IPS-15b (cell line): Measurements from ENCODE around the gene TUBA1C.
"Not testable (repeated sequence)": the region's sequence is repeated elsewhere in the genome, so short reads cannot be mapped to it uniquely, and the experiment has no call there.

ENCODE experiments used
- H3K27me3 ChIP-seq: one replicate; pipeline ENCODE4 v1.6.1; 2013; ENCODE audit warnings: low read length; ENCODE audit not compliant: control insufficient read depth, insufficient read depth
- H3K36me3 ChIP-seq: one replicate; pipeline ENCODE4 v1.6.1; 2013; ENCODE audit warnings: low read length; ENCODE audit not compliant: control insufficient read depth, insufficient read depth
- H3K4me1 ChIP-seq: one replicate; pipeline ENCODE4 v1.6.1; 2013; ENCODE audit warnings: mild to moderate bottlenecking, low read length; ENCODE audit not compliant: control insufficient read depth, insufficient read depth
- H3K4me3 ChIP-seq: one replicate; pipeline ENCODE4 v1.5.1; 2013; ENCODE audit warnings: low read depth, low read length
- H3K9ac ChIP-seq: one replicate; pipeline ENCODE4 v1.6.1; 2013; ENCODE audit warnings: low read depth, mild to moderate bottlenecking, low read length
- H3K9me3 ChIP-seq: one replicate; pipeline ENCODE4 v1.6.1; 2013; ENCODE audit warnings: mild to moderate bottlenecking, low read length; ENCODE audit not compliant: control insufficient read depth, insufficient read depth

The TUBA1C gene

DNA sequence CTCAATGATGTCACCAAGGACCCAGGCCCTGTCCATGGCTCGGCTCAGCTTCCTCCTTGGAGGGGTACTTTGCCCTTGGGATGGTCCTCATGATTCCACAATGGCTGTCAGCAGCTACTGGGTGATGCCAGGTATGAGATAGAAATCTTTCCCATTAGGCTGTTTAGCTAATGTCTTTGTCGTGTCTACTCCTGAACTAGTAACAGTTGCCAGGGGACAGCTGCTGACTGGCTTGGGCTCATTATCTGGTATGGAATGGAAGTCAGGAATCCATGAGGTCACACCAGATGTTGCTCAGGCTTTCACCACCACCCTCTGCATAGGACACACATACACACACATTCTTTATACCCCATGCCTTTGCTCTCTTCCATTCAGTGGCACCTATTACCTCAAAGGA is 39.3 kb downstream of the TUBA1C start:
- Histone ChIP-seq H3K4me3 (no peak overlapping the region), H3K9ac (no peak overlapping the region), H3K9me3 (no peaks in the 10 kb centered on the region), H3K4me1 (no peaks in the 10 kb centered on the region), H3K27me3 (peaks cover 16% of the 10 kb centered on the region), H3K36me3 (no peaks in the 10 kb centered on the region)

DNA sequence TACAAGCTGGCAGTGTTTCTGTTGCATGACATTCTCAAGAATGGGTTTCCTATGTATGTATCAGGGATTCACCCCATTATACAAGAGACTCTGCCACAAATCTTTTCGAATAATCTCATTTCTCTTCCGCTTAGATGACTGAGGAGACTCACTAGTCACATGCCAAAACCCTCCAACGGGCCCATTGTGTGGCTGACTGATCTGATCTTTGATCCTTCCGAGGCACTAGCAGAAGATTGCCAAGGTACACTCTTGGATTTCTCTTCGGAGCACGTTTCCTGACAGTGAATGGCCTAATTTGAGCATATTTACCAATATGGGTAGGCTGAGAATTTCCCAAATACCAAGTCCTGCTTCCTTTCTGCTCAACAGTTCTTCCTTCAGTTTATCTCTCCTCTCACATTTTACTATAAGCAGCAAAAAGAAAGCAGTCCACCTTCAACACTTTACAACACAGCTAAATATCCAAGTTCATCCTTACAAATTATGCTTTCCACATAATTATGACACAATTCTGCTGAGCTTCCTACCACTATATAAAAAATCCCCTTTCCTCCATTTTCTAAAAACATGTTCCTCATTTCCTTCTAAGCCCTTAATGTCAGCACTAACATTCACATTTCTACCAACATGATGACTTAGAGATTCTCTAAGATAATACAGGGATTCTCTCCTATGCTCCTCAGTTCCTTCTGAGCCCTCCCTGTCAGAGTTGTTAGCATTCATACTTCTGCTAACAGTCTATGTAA is 41.1 kb downstream of the TUBA1C start:
- Histone ChIP-seq H3K27me3 (peaks cover 16% of the 10 kb centered on the region), H3K36me3 (no peaks in the 10 kb centered on the region), H3K4me1 (no peaks in the 10 kb centered on the region), H3K4me3 (no peak overlapping the region), H3K9ac (no peak overlapping the region), H3K9me3 (no peaks in the 10 kb centered on the region)

DNA sequence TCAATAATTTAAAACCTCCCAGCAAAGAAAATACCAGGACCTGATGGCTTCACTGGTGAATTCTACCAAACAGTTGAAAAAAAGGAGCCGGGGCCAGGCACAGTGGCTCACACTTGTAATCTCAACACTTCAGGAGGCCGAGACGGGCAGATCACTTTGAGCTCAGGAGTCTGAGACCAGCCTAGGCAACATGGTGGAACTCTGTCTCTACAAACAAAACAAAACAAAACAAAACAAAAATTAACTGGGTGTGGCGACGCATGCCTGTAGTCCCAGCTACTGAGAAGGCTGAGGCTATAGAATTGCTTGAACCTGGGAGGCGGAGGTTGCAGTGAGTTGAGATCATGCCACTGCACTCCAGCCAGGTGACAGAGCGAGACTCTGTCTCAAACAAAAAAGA is 44.5 kb downstream of the TUBA1C start:
- H3K9me3 ChIP-seq: no peaks in the 10 kb centered on the region
- no peak overlapping the region for H3K4me3 ChIP-seq
- no peaks in the 10 kb centered on the region for H3K36me3 ChIP-seq
- no peaks in the 10 kb centered on the region for H3K4me1 ChIP-seq
- H3K27me3 ChIP-seq: peaks cover 6% of the 10 kb centered on the region
- no peak overlapping the region for H3K9ac ChIP-seq

DNA sequence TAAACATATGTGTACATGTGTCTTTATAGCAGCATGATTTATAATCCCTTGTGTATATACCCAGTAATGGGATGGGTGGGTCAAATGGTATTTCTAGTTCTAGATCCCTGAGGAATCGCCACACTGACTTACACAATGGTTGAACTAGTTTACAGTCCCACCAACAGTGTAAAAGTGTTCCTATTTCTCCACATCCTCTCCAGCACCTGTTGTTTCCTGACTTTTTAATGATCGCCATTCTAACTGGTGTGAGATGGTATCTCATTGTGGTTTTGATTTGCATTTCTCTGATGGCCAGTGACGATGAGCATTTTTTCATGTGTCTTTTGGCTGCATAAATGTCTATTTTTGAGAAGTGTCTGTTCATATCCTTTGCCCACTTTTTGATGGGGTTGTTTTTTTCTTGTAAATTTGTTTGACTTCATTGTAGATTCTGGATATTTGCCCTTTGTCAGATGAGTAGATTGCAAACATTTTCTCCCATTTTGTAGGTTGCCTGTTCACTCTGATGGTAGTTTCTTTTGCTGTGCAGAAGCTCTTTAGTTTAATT is 45.6 kb downstream of the TUBA1C start:
- H3K4me1 ChIP-seq, H3K4me3 ChIP-seq, H3K9ac ChIP-seq, H3K9me3 ChIP-seq, H3K36me3 ChIP-seq, H3K27me3 ChIP-seq: not testable (repeated sequence)

DNA sequence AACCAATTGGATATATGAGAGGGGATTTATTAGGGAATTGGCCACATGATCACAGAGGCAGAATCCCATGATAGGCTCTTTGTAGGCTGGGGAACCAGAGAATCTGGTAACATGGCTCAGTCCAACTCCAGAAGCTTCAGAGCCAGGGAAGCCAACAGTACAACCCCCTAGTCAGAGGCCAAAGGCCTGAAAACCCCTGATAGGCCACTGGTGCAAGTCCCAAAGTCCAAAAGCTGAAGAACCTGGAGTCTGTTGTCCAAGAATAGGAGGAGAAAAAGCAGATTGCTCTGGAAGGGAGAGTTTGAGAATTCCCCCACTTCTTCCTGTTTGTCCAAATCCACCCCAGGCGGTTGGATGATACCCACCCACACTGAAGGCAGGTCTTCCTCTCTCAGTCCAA is 49.9 kb downstream of the TUBA1C start:
- no peaks in the 10 kb centered on the region for H3K36me3 ChIP-seq
- peaks cover 4% of the 10 kb centered on the region for H3K27me3 ChIP-seq
- no peaks in the 10 kb centered on the region for H3K9me3 ChIP-seq
- no peak overlapping the region for H3K9ac ChIP-seq
- no peak overlapping the region for H3K4me3 ChIP-seq
- no peaks in the 10 kb centered on the region for H3K4me1 ChIP-seq

DNA sequence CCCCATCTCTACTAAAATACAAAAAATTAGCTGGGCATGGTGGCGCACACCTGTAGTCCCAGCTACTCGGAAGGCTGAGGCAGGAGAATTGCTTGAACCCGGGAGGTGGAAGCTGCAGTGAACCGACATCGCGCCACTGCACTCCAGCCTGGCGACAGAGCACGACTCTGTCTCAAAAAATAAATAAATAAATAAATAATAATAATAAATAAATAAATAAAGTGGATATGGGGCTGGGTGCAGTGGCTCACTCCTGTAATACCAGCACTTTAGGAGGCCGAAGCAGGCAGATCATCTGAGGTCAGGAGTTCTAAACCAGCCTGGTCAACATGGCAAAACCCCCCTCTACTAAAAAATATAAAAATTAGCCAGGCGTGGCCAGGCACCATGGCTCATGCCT is 52.2 kb downstream of the TUBA1C start:
- not testable (repeated sequence) for H3K4me1 ChIP-seq, H3K4me3 ChIP-seq, H3K27me3 ChIP-seq, H3K9me3 ChIP-seq, H3K36me3 ChIP-seq, H3K9ac ChIP-seq

DNA sequence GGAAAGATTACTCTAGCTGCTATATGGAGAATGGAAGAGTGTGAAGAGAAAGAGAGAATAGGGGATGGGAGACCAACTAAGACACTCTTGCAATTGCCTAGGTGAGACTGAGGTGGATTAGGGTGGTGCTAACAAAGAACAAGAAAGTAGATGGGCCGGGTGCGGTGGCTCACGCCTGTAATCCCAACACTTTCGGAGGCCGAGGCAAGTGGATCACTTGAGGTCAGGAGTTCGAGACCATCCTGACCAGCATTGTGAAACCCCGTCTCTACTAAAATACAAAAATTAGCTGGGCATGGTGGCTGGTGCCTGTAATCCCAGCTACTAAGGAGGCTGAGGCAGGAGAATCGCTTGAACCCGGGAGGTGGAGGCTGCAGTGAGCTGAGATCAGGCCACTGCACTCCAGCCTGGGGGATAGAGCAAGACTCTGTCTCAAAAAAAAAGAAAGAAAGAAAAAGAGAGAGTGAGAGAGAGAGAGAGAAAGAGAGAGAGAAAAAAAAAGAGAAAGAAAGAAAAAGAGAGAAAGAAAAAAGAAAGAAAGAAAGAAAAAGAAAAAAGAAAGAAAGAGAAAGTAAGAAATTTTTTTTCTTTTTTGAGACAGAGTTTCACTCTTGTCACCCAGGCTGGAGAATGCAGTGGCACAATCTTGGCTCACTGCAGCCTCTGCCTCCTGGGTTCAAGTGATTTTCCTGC is 55.7 kb downstream of the TUBA1C start:
- H3K36me3 ChIP-seq, H3K9ac ChIP-seq, H3K9me3 ChIP-seq, H3K4me1 ChIP-seq, H3K27me3 ChIP-seq, H3K4me3 ChIP-seq: not testable (repeated sequence)

DNA sequence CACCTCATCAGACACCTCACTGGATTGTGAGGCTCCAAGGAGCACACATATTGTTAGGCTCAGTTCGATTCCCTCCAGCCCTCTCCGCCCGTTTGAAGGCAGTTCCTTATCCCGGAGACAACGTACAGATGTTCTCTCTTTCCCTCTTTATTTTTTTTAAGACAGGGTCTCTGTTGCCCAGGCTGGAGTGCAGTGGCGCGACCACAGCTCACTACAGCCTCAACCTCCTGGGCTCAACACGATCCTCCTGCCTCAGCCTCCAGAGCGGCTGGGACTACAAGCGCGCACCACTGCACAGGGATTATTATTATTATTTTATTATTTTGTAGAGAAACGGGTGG is 57.5 kb downstream of the TUBA1C start:
- H3K9me3 ChIP-seq: no peaks in the 10 kb centered on the region
- H3K9ac ChIP-seq: peak overlapping the region; percentile 79
- H3K4me3 ChIP-seq: peak overlapping the region; percentile 93
- H3K36me3 ChIP-seq: peaks cover 10% of the 10 kb centered on the region
- peaks cover 3% of the 10 kb centered on the region for H3K4me1 ChIP-seq
- peaks cover 2% of the 10 kb centered on the region for H3K27me3 ChIP-seq

DNA sequence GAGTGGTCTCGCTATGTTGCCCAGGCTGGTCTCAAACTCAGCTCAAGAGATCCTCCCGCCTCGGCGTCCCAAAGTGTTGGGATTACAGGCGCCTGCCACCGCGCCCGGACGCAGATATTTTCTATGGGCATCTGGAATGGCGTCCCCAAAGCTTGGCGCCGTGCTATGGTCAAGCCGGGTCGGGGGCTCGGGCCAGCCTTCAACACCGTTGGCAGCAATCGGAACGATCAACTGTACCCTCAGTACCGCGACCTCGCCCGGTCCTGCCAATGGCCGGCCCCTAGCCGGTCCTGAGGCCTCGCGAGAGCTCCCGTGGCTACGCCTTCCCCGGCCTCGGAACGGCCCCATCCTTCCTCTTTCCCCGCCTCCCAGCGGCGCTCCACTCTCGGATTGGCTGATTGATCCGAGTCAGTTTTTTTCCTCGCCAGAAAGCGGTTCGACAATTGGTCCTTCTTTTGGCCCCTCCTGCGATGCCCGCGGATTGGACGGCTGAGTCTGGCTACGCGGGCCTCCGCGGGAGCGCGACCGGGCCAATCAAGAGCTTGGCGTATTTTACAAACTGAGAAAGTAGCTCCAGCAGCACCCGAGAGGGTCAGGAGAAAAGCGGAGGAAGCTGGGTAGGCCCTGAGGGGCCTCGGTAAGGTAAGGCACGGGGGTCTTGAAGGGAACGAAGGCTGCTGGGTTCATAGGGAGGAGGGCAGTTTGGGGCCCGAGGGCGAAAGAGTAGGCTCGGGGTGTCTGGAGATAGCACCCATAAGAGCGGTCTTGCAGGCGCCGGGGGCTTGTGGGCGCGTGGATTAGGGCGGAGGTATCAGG is 58.0 kb downstream of the TUBA1C start, which contains the start of gene TROAP:
TSS of gene TROAP (plus strand) at position 548 of the 816 bp plus-strand sequence. CDS start 354 bp downstream, outside the sequence.
- Histone ChIP-seq H3K36me3 (peaks cover 12% of the 10 kb centered on the region), H3K9ac (peak within 1 kb of the TSS; percentile 97), H3K9me3 (no peaks in the 10 kb centered on the region), H3K4me1 (peaks cover 3% of the 10 kb centered on the region), H3K27me3 (peaks cover 2% of the 10 kb centered on the region), H3K4me3 (peak within 1 kb of the TSS; percentile 93)

DNA sequence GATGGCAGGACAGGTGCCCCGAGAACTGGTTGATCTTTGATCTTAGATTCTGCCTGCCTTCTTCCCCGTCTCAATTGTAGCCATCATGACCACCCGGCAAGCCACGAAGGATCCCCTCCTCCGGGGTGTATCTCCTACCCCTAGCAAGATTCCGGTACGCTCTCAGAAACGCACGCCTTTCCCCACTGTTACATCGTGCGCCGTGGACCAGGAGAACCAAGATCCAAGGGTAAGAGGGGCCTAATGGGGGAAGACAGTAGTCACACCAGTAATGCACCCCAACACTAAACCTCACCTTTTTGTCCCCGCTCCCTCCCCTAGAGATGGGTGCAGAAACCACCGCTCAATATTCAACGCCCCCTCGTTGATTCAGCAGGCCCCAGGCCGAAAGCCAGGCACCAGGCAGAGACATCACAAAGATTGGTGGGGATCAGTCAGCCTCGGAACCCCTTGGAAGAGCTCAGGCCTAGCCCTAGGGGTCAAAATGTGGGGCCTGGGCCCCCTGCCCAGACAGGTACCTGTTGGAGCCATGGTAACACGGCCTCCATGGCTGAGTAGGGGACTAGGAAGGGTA is 58.7 kb downstream of the TUBA1C start:
- Histone ChIP-seq H3K4me1 (peaks cover 3% of the 10 kb centered on the region), H3K9me3 (no peaks in the 10 kb centered on the region), H3K27me3 (peaks cover 2% of the 10 kb centered on the region), H3K9ac (peak overlapping the region; percentile 97), H3K4me3 (peak overlapping the region; percentile 93), H3K36me3 (peaks cover 12% of the 10 kb centered on the region)
